GM21825 (cell line): ENCODE measurements around the gene OR51Q1.

Experiments
- ATAC-seq: cut with Tn5 transposase; IDR thresholded peaks from one replicate; pipeline ENCODE4 v1.9.1; 2021; ENCODE audit warnings: mild to moderate bottlenecking, moderate library complexity; ENCODE audit not compliant: unreplicated experiment

Gene OR51Q1, protein sequence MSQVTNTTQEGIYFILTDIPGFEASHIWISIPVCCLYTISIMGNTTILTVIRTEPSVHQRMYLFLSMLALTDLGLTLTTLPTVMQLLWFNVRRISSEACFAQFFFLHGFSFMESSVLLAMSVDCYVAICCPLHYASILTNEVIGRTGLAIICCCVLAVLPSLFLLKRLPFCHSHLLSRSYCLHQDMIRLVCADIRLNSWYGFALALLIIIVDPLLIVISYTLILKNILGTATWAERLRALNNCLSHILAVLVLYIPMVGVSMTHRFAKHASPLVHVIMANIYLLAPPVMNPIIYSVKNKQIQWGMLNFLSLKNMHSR

DNA sequence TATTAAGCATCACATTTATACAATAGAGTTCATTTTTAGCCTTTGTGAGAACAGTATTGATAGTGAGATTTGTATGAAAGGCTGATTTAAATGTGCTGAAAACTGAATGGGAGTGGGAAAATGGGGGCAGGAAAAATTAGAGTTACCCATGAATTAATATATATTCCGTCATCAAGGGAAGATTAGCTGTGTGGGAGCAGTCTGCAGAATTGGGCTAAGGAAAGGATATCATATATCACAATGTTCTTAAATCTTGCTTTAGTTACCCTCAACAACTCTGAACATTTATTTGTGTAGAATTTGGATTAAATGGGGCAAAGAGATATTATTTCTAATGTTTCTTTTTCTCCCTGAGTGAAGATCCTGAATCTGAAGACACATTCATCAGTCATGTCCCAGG lies at the start of gene OR51Q1:
Gene OR51Q1, plus strand, starts transcription at position 301 of the 400 bp plus-strand sequence. Its CDS starts 90 bp downstream, at position 391.
- ATAC-seq = no peak

DNA sequence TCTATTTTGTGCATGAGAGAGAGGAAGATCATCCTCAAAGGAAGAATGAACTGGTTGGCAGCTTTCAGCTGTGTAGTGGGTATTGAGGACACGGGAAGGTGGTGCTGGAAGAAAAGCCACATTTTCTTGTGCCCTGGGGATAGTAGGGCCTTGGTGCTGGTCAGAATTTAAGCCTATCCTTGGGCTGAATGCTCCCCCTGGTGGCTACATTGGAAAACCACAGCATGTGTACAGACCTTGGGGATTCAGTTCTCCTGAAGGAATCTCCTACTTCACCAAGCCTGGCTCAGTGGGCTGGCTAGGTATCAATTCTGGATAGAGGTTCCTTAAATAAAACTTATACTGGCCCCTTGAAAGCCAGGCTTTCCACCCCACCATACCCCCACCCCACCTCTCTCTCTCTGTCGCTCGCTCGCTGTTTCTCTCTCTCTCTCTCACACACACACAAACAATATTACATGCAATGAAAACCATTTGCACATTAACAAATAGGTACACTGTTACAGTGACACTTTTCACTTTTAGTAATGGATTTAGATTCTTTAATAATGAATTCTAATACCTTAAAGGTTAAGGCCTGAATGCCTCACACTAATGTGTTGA lies 41.1 kb upstream of the OR51Q1 start:
- peak; percentile 85 for ATAC-seq

DNA sequence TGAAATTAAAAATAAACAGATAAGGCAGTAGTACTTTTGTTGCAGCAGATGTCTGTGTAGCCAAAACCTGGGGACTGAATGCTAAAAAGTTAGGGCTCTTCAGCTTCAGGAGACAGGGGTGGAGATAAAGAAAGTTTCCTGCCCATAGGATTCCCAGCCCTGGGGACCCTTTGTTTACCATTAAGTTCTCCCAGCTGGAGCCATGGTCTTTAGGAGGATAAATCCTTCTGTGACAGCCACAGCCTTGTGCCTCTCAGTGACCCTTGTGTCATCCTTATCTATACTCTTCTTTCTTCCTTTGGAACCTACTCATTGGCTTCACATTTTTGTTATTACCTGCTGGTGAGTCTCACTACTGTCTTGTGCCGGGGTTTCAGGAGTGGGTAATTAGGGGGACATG lies 38.3 kb upstream of the OR51Q1 start, which contains the start of gene OR51M1:
Gene OR51M1, plus strand, starts transcription at position 237 of the 400 bp plus-strand sequence. CDS start 5,587 bp downstream, outside the sequence.
- no peak for ATAC-seq

DNA sequence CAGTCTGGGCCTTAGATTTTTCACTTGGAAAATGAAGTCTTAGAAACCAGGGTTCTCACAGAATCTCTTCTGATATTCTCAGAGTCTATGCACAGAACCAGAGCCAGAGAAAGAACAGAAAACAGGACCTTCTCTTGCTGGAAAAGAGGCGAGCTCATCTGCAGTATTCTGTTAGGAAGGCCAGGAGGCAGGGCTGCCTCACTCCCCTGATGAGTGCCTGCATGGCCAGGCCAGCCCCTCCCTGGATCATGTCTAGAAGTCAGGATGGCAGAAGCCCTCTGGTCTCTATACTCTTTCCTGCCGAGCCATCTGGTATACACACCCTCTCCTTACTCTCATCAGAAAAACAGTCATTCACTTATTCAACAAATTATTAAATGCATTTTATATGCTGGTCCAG lies 37.6 kb upstream of the OR51Q1 start:
- ATAC-seq = no peak

DNA sequence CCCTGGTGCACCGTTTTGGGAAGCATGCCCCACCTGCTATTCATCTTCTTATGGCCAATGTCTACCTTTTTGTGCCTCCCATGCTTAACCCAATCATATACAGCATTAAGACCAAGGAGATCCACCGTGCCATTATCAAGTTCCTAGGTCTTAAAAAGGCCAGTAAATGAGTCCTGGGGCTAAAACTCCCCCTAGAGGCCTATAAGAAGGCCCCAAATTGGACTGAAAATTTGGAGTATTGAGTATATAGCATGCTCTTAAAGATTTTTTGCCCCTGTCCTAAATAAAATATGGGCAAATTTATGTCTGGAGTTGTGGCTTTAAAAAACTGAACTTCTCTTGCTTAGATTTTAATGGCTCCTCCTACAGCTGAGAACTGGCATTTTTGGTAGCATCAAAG lies 31.7 kb upstream of the OR51Q1 start:
- ATAC-seq = no peak

DNA sequence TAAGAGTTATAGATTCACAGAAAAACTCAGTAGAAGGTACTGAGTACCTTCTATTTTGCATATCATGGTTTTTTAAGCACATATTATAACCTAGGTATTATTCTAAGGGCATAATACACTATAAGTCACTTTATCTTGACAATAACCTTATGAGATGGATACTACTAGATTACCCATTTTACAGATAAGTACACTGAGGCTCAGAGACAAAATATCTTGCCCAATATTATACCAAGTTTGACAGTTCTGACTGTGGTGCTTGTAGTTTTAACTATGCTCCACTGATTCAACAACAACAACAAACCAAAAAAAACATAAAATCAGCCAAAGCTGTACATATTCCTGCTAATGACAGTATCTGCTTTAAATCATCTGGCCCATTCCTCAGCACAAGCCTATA lies 27.8 kb upstream of the OR51Q1 start:
- no peak for ATAC-seq

DNA sequence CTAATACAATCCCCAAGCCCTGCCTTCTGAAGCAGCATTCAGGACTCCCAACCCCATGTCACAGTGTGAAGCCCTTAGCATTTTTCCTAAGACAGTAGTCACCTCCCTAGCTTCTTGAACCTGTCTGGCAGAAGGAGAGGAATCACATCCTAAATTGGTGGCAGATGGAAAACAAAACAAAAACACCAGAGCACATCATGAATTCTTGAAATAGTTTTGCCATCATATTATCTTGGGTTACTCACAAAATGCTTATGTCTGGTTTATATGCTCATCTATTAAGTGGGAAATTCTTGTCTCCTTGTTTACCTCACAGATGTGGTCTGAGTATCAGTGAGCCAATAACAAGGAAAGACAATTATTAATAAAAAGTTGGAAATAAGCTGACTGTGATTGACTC lies 23.0 kb upstream of the OR51Q1 start:
- no peak for ATAC-seq

DNA sequence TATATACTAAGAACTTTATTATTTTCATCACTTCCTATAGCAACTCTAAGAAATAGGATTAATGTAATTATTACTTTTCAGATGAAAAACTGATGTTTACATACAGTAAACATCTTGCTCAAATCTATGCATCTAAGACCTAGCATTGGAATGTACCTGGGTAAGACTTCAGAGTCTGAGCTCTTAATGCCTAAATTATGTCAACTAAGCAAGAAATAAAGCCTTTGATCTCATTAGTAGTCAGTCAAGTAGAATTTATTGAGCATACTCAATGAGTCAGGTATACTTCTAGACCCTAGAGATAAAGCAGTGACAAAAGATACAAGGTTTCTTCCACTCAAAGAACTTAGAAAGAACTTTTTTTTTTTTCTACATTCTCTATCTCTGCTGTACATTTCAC lies 16.7 kb upstream of the OR51Q1 start:
- ATAC-seq = no peak

DNA sequence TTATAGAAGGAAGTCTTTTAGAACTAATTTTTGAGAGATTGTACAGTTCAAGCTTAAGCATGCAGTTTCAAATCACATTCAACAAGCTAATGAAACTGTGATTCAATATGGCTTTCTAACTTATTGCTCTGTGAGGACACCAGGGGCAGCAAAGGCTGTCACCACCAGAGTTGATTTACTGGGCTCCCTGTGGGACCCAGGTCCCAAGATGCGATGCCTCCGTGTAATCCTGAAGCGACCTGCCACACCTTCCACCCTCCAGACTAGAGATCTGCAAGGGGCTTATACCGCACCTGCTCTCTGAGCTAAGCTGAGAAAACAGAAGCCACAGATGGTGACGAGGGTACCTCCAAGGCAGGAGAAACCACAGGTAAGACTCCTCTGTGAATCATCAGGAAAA lies 918 bp upstream of the OR51Q1 start:
- no peak for ATAC-seq

DNA sequence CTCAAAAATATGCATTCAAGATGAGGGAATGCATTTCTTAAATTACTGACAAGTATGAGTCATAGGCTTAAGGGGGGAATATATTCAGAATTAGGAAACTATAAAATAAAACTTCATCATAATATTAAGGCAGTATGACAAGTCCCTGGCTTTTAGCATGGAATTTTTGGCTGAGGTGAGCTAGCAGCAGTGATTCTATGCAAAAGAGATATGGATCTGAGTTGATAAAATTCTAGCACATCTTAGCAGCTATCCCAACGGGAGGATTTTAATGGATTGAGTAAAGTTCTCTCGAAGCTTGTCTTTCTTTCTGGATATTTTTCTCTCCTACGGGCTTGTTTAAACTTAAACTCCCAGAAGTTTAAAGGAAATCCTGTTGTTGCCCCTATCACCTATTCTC lies 1.2 kb downstream of the OR51Q1 start:
- ATAC-seq = no peak

DNA sequence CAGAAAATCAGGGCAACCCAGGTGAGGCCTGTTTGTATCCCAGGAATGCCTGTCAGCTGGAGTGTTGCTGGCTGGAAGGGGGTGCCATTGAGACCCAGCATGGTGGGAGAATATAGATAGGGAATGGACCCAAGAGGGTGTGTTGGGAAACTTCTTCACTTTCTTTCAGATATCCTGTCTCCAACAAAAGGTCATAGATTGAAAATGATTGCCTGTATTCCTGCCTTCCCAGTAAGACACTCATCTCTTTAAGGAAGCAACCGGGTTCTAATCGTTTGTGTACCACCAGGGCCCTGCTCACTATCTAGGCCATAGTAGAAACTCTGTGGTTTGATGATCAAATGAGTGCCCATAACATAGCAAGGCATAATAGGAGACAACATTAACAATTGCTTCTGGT lies 19.5 kb downstream of the OR51Q1 start, which contains the start of gene OR51I1:
Gene OR51I1, minus strand, starts transcription at position 101 of the 400 bp plus-strand sequence. Its CDS starts 0 bp downstream, at position 101.
- ATAC-seq = no peak

DNA sequence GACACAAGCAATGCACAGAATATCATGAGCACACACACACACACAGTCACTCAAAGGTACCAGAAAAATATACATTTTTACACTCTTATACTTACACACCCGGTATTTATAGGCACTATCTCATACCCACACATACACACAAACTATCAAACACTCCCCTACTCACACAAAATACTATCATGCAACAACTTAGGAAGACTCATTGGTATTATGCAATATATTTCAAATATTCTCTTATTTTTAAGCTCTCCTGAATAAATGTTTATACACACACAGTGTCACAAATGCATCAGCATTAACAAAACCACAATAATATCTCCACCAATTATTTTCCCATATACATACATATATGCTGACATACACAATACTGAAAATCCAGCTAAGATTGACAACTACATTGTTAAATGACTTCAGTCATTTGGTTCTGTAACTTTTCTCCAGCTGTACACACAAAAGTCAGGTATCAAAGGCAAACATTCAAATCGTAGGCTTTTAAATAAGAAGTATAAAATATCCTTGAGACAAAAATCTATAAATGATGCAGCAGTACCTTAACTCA lies 22.0 kb downstream of the OR51Q1 start:
- ATAC-seq = no peak

DNA sequence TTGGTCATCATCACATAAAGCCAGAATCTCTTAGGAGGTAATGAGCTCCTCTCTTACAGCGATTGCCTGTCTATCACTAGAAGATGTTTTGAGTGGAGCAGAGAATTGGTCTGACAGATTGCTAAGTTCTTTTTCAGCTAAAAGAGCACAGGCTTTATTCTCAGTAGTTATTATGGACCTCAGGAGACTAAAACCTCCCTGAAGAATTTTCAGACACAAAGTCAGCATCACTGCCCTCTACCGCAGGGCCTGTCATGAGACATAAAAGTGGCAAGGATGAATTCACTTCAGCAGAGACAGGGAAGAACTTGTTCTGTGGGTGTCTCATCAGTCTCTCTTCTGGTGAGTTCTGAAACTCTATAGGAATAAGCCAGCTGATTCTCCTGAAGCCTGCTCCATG lies 27.1 kb downstream of the OR51Q1 start, which contains the start of gene OR51I2:
Gene OR51I2, plus strand, starts transcription at position 301 of the 400 bp plus-strand sequence. CDS start 4,166 bp downstream, outside the sequence.
- no peak for ATAC-seq

DNA sequence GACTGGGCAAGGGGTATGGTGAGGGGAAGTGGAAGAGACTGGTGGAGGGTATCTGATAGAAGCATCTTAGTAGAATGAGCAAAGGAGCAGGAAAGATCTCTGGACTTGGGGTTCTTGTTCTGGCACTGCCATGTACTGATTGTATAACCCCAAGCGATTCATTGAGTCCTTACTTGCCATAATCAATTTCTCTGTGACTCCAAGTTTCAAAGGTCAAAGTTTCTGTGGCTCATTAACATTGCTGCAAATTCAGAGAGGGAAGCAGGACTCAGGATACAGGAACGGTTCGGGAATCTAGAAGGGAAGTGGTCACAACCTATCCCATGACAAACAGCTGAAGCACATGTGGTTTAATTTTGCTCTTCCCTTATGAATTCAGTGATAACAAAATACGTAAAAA lies 27.5 kb downstream of the OR51Q1 start:
- no peak for ATAC-seq

DNA sequence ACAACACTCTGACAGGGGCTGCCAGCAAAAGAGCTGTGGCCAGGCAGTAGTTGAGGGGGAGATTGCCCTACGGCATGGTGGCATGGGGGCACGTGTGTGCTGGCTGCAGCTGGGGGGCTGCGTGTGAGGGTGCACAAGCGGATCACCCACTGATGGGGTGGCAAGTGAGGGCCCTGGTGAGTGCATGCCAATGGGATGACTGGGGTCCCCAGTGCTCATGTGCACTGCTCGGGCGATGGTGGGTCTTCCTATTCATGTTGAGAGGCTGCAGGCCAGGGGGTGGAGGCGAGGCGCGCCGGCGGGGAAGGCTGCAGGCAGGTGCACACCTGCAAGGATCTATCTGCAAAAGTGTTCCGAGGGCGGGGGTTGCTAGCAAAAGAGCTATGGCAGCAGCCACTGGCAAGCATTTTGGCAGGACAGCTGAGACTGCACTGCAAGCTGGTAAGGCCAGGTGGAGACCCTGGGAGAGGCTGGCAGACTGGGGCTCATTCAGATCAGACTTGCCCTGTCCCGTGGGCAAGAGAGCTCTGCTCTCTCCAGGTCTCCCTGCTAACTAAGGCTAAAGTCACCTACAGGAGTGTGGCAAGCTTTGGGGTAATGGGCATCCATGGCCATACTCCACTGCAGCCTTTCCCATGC lies 39.2 kb downstream of the OR51Q1 start:
- ATAC-seq = no peak

DNA sequence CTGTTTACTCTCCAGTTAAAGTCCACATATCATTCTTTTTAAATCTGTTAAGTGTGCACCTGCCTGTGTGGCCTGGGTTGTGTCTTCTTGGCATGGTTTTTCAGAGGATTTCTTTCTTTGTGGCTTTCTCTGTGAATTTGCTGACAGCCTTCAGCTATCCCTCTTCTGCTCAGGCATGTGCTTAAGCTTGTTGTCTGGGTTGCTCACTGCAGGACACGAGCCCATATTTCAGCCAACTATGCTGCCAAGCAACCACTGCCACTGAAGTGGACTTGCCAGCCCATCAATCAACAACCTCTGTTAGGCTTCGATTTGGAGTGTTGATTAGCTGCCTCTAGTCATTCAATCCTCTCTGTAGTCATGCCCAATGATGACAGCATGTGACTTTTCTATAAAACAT lies 45.6 kb downstream of the OR51Q1 start:
- ATAC-seq = no peak
